ENCODE results near the gene PAX7. TPM values are rescaled to one million over a fixed set of nuclear protein-coding genes. Genes with fewer than 3 reads are reported as not detected.

Gene PAX7
- total RNA-seq, 1 donor from 2014 or later, result 0.05 TPM

DNA sequence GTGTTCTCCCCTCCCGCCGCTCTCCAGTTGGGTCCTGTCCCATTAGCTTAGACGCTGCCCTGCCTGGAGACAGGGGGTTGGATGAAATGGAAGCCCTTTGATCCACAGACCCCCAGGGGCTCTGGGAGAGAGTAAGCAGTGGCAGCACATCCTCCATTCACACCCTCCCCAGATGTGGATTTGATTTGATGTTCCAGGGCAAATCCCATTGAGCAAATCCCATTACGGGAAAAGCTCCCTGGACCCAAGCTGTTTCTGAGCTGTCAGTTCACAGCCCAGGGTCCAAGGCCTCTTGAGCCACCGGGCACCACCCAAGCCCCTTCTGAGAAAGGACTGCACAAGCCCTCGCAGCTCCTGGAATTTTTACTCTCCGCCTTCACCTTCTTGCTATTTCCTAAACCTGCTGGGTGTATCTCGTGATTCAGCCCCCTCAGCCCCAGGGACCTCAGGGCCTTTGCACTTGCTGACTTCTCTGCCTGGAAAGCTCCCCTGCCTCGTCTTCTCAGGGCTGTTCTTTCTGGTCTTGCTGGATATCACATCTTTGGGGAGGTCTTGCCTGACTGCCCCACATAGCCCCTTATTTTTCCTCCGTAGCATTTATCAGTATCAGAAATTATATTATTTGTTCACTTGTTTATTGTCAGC lies 101.1 kb downstream of the PAX7 start:
- no peak overlapping the region for H3K27ac ChIP-seq (ENCODE audit: low read depth, low read length)
- H3K9me3 Mint-ChIP-seq (ENCODE audit: unreplicated experiment), result no peaks in the 10 kb centered on the region
- no peaks in the 10 kb centered on the region for H3K36me3 Mint-ChIP-seq (ENCODE audit: low read depth, unreplicated experiment)
- H3K4me1 Mint-ChIP-seq (ENCODE audit: low read depth, unreplicated experiment), result no peaks in the 10 kb centered on the region
- peaks cover 63% of the 10 kb centered on the region for H3K27me3 Mint-ChIP-seq (ENCODE audit: low read depth, unreplicated experiment)
- no peaks in the 10 kb centered on the region for H4K20me1 ChIP-seq (ENCODE audit: insufficient read depth, low read length)
- peaks cover 3% of the 10 kb centered on the region for H3K27me3 ChIP-seq (ENCODE audit: insufficient read depth, low read length)
- no peaks in the 10 kb centered on the region for H3K9me3 ChIP-seq (ENCODE audit: insufficient read depth, low read depth, low read length)
- no peak overlapping the region for H3K27ac Mint-ChIP-seq (ENCODE audit: unreplicated experiment)
- TF ChIP-seq, protein P1, sequence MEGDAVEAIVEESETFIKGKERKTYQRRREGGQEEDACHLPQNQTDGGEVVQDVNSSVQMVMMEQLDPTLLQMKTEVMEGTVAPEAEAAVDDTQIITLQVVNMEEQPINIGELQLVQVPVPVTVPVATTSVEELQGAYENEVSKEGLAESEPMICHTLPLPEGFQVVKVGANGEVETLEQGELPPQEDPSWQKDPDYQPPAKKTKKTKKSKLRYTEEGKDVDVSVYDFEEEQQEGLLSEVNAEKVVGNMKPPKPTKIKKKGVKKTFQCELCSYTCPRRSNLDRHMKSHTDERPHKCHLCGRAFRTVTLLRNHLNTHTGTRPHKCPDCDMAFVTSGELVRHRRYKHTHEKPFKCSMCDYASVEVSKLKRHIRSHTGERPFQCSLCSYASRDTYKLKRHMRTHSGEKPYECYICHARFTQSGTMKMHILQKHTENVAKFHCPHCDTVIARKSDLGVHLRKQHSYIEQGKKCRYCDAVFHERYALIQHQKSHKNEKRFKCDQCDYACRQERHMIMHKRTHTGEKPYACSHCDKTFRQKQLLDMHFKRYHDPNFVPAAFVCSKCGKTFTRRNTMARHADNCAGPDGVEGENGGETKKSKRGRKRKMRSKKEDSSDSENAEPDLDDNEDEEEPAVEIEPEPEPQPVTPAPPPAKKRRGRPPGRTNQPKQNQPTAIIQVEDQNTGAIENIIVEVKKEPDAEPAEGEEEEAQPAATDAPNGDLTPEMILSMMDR (IDR thresholded peaks at IDR 0.05; ENCODE audit: insufficient read depth, low read depth, low read length), result no peak
- no peak for TF ChIP-seq EZH2 (IDR thresholded peaks at IDR 0.05; ENCODE audit: insufficient read depth, low read length)
- no peaks in the 10 kb centered on the region for H3K36me3 ChIP-seq (ENCODE audit: insufficient read depth, low read length)
- no peak for DNase-seq (ENCODE audit: low read depth)
- no peak overlapping the region for H3K4me2 ChIP-seq (ENCODE audit: low read length)
- H3K79me2 ChIP-seq (ENCODE audit: insufficient read depth, low read length), result no peaks in the 10 kb centered on the region
- no peak overlapping the region for H2AFZ ChIP-seq (ENCODE audit: low read depth, low read length)
- H3K4me3 Mint-ChIP-seq (ENCODE audit: unreplicated experiment), result no peak overlapping the region
- H3K9ac ChIP-seq (ENCODE audit: low read length), result no peak overlapping the region
- no peak for FAIRE-seq
- no peaks in the 10 kb centered on the region for H3K4me1 ChIP-seq (ENCODE audit: insufficient read depth, low read length)
- H3K4me3 ChIP-seq (ENCODE audit: insufficient read depth, low read depth, low read length), result no peak overlapping the region

DNA sequence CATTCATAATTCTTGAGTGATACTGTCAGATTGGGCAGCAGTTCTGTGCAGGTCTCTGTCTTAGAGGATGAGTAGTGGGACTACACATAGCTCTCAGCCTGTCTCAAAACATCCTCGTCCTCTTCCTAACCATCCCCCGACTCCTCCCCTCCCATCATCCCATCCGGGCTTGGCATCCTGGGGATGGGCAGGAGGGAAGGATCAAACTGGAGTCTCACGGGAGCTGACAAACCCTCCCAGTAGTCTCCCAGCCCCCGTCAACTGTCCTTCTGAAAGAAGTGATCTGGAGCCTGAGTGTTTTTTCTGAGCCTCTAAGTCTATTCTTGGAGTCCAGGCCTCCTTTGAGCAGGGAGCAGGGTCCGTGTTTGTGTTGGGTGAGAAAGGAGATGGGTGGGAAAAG lies 102.0 kb downstream of the PAX7 start:
- Histone ChIP-seq H3K36me3 (ENCODE audit: insufficient read depth, low read length) (no peaks in the 10 kb centered on the region), H3K4me1 (ENCODE audit: insufficient read depth, low read length) (no peaks in the 10 kb centered on the region), H2AFZ (ENCODE audit: low read depth, low read length) (no peak overlapping the region), H3K4me3 (ENCODE audit: insufficient read depth, low read depth, low read length) (no peak overlapping the region), H3K9me3 (ENCODE audit: insufficient read depth, low read depth, low read length) (no peaks in the 10 kb centered on the region), H3K79me2 (ENCODE audit: insufficient read depth, low read length) (no peaks in the 10 kb centered on the region), H4K20me1 (ENCODE audit: insufficient read depth, low read length) (no peaks in the 10 kb centered on the region), H3K9ac (ENCODE audit: low read length) (no peak overlapping the region), H3K27me3 (ENCODE audit: insufficient read depth, low read length) (peaks cover 3% of the 10 kb centered on the region), H3K4me2 (ENCODE audit: low read length) (no peak overlapping the region), H3K27ac (ENCODE audit: low read depth, low read length) (no peak overlapping the region)
- no peak overlapping the region for H3K4me3 Mint-ChIP-seq (ENCODE audit: unreplicated experiment)
- H3K9me3 Mint-ChIP-seq (ENCODE audit: unreplicated experiment), result no peaks in the 10 kb centered on the region
- TF ChIP-seq, protein P1 (IDR thresholded peaks at IDR 0.05; ENCODE audit: insufficient read depth, low read depth, low read length), result no peak
- no peak for TF ChIP-seq EZH2 (IDR thresholded peaks at IDR 0.05; ENCODE audit: insufficient read depth, low read length)
- H3K4me1 Mint-ChIP-seq (ENCODE audit: low read depth, unreplicated experiment), result no peaks in the 10 kb centered on the region
- FAIRE-seq (no peak), DNase-seq (ENCODE audit: low read depth) (no peak)
- no peaks in the 10 kb centered on the region for H3K36me3 Mint-ChIP-seq (ENCODE audit: low read depth, unreplicated experiment)
- no peak overlapping the region for H3K27ac Mint-ChIP-seq (ENCODE audit: unreplicated experiment)
- H3K27me3 Mint-ChIP-seq (ENCODE audit: low read depth, unreplicated experiment), result peaks cover 59% of the 10 kb centered on the region

DNA sequence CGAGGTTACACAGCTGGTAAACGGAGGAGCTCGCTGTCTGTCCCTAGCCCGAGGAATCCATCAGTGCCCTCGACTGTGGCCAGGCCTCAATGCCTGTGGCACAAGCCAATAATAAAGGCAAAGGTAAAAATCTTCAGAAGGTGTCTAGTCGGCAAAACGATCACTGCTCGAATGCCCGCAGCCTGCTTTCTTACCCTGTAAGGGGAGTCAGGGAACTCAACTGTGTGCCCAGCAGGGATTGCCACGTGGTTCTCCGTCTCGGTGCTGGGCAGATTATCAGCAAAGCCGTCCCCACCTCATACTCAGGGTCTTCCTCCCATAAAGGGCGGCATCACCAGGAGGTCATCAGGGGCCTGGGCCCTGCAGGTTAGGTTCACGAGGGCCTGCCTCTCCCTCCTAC lies 103.4 kb downstream of the PAX7 start:
- H3K36me3 Mint-ChIP-seq (ENCODE audit: low read depth, unreplicated experiment), result no peaks in the 10 kb centered on the region
- no peak overlapping the region for H3K27ac ChIP-seq (ENCODE audit: low read depth, low read length)
- no peak overlapping the region for H3K9ac ChIP-seq (ENCODE audit: low read length)
- DNase-seq (ENCODE audit: low read depth) (no peak), FAIRE-seq (no peak)
- H3K27me3 ChIP-seq (ENCODE audit: insufficient read depth, low read length), result peaks cover 3% of the 10 kb centered on the region
- H3K4me1 Mint-ChIP-seq (ENCODE audit: low read depth, unreplicated experiment), result no peaks in the 10 kb centered on the region
- TF ChIP-seq, protein P1 (IDR thresholded peaks at IDR 0.05; ENCODE audit: insufficient read depth, low read depth, low read length), result no peak
- no peak for TF ChIP-seq EZH2 (IDR thresholded peaks at IDR 0.05; ENCODE audit: insufficient read depth, low read length)
- H4K20me1 ChIP-seq (ENCODE audit: insufficient read depth, low read length), result no peaks in the 10 kb centered on the region
- H3K36me3 ChIP-seq (ENCODE audit: insufficient read depth, low read length), result no peaks in the 10 kb centered on the region
- no peaks in the 10 kb centered on the region for H3K9me3 ChIP-seq (ENCODE audit: insufficient read depth, low read depth, low read length)
- no peaks in the 10 kb centered on the region for H3K4me1 ChIP-seq (ENCODE audit: insufficient read depth, low read length)
- no peak overlapping the region for H3K4me2 ChIP-seq (ENCODE audit: low read length)
- H3K4me3 ChIP-seq (ENCODE audit: insufficient read depth, low read depth, low read length), result no peak overlapping the region
- H3K9me3 Mint-ChIP-seq (ENCODE audit: unreplicated experiment), result no peaks in the 10 kb centered on the region
- H3K4me3 Mint-ChIP-seq (ENCODE audit: unreplicated experiment), result no peak overlapping the region
- peaks cover 55% of the 10 kb centered on the region for H3K27me3 Mint-ChIP-seq (ENCODE audit: low read depth, unreplicated experiment)
- H3K79me2 ChIP-seq (ENCODE audit: insufficient read depth, low read length), result no peaks in the 10 kb centered on the region
- H3K27ac Mint-ChIP-seq (ENCODE audit: unreplicated experiment), result no peak overlapping the region
- H2AFZ ChIP-seq (ENCODE audit: low read depth, low read length), result no peak overlapping the region

Data from astrocyte (in vitro differentiated cells and primary cell).